GM10847 (cell line): Measurements from ENCODE around the gene SPACA5.

Experiments used
- POLR2A ChIP-seq: IDR thresholded peaks from 2 replicates; pipeline ENCODE4 v1.6.1; 2011; ENCODE audit not compliant: insufficient read length; ENCODE audit errors: extremely low read depth

Gene SPACA5

GRCh38 chrX:48022100-48022499 lies 15.3 kb downstream of the SPACA5 start:
- no peak for TF ChIP-seq POLR2A

- no peak for TF ChIP-seq POLR2A
These were observed 15.9 kb downstream of the SPACA5 start for GRCh38 chrX:48022738-48023137.

- TF ChIP-seq POLR2A: no peak
These were observed 18.8 kb downstream of the SPACA5 start for GRCh38 chrX:48025561-48025960.

- TF ChIP-seq POLR2A: no peak
These were observed 21.3 kb downstream of the SPACA5 start for GRCh38 chrX:48028091-48028490.

GRCh38 chrX:48030237-48030636 lies 23.4 kb downstream of the SPACA5 start:
- no peak for TF ChIP-seq POLR2A

- no peak for TF ChIP-seq POLR2A
These were observed 29.1 kb downstream of the SPACA5 start for GRCh38 chrX:48035891-48036290.

- no peak for TF ChIP-seq POLR2A
These were observed 36.3 kb downstream of the SPACA5 start for GRCh38 chrX:48043056-48043455.

- TF ChIP-seq POLR2A: no peak
These were observed 38.9 kb downstream of the SPACA5 start for GRCh38 chrX:48045410-48046311.

GRCh38 chrX:48046846-48047245 lies 40.1 kb downstream of the SPACA5 start:
- no peak for TF ChIP-seq POLR2A

- TF ChIP-seq POLR2A: no peak
These were observed 52.0 kb downstream of the SPACA5 start for GRCh38 chrX:48058621-48059295.

GRCh38 chrX:48059296-48059639 lies 52.5 kb downstream of the SPACA5 start:
- TF ChIP-seq POLR2A: no peak
